HG03045 (cell line): ENCODE results near the gene CLTCL1.

Source experiments
- ATAC-seq: cut with Tn5 transposase; IDR thresholded peaks from one replicate; pipeline ENCODE4 v1.9.1; 2021; ENCODE audit warnings: mild to moderate bottlenecking, moderate library complexity; ENCODE audit not compliant: unreplicated experiment

CLTCL1 gene

DNA sequence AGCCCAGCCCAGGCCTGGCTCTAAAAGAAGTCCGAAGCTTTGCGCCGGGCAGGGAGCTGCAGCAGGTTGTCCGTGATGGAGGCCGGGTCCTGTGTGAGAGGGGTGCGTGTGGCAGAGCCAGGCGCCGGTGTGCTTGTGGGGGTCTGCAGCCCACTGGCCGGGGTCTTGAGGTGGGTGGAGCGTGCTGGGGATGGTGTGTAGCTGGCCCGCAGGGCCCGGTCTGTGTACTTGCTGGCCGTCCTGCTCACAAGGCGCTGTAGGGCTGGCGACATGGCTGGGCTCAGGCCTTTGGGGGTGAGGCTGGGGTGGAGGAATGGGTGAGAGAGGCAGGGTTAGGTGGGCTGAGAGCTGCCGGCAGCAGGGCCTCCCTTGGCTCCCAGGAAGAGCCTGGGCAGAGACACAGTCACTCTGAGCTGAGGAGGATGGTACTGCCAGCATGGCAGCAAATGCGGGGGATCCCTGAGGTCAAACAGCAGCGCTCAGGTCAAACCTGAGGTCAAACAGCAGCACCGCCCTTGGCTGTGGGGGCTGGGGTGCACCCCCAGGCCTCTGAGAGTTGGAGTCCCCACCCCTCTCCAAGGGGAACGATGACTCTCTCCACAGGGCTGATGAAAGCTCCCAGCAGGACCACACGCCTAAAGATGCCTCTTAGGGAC lies 157.2 kb downstream of the CLTCL1 start:
- no peak for ATAC-seq

DNA sequence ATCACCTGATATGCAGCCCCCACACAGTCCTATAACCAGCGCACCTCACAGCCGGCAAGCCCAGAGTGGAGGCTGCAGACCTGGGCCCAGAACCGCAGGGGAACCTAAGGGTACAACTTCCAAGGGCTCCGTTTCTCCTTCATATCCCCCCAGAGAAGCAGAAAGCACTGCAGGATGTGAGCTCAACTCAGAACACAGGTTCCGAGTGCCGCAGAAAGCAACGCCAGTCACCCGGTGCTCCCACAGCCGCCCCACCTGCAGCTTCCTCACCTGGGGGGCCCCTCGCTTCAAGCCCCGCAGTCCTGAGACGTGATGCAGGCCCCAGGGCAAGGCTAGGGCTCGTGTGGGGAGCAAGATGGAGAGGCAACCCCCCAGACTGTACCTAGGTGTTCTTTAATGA lies 158.0 kb downstream of the CLTCL1 start:
- no peak for ATAC-seq

DNA sequence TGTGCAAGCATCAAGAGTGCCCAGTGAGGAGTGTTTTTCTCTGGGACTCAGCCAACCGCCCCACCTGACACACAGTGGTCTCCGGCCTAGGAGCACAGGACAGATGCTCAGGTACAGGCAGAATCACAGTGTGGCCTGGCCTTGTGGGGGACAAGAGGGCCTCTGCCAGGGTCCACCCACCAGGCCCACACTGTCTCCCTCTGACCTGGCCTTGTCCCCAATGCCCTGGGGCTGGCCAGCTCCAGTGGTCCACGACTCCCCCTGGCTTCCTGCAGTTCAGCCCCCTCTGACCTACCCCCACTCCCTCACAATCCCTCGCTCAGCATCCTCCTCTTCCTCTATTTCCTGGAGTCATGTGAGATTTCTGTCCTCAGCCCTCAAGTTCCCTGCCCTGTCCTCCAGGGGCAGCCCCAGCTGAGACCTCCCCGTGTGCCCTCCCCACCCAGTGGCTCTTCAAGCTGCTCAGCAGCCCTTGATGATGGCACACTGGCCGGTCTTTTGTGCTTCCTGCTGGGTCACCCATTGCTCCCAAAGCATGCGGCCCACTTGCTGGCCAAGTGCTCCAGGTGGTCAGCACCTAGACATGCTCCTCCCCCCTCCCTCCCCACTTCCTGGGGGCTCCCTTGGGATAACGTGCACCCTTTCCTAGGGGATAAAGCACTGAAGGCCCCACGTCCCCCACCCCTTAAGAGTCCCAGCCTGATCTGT lies 158.7 kb downstream of the CLTCL1 start:
- ATAC-seq: no peak

DNA sequence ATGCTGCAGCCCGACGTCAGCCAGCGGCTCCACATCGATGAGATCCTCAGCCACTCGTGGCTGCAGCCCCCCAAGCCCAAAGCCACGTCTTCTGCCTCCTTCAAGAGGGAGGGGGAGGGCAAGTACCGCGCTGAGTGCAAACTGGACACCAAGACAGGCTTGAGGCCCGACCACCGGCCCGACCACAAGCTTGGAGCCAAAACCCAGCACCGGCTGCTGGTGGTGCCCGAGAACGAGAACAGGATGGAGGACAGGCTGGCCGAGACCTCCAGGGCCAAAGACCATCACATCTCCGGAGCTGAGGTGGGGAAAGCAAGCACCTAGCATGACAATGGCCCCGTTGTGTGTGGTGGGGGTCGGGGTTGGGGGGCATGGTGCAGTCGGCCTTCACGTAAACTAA lies 159.4 kb downstream of the CLTCL1 start:
- no peak for ATAC-seq

DNA sequence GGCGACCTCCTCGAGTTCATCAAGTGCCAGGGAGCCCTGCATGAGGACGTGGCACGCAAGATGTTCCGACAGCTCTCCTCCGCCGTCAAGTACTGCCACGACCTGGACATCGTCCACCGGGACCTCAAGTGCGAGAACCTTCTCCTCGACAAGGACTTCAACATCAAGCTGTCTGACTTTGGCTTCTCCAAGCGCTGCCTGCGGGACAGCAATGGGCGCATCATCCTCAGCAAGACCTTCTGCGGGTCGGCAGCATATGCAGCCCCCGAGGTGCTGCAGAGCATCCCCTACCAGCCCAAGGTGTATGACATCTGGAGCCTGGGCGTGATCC lies 159.9 kb downstream of the CLTCL1 start:
- ATAC-seq: no peak

DNA sequence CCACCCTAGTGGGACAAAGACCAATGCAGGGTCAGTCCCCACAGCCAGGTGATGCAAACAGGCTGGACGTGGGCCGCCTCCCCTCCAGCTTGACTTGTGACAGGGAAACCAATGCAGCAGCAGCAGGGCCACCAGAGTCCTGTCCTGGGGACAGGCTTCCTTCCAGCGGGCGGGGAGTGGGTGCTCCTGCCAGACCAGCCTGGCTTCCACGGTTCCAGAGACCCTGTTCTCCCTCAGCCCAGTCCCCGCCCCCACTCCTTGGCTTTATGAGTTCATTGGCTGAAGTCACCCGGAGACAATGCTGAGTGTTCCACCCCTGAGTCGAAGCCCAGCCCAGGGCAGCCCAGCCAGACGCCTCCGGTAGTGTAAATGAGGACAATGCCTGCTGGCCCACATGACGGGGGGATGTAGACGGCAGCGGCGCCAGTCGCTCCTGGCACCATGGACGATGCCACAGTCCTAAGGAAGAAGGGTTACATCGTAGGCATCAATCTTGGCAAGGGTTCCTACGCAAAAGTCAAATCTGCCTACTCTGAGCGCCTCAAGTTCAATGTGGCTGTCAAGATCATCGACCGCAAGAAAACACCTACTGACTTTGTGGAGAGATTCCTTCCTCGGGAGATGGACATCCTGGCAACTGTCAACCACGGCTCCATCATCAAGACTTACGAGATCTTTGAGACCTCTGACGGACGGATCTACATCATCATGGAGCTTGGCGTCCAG lies 160.4 kb downstream of the CLTCL1 start, which contains the start of gene TSSK2:
Gene TSSK2, plus strand, starts transcription at position 350 of the 726 bp plus-strand sequence. Its CDS starts 92 bp downstream, at position 442.
- ATAC-seq: no peak

DNA sequence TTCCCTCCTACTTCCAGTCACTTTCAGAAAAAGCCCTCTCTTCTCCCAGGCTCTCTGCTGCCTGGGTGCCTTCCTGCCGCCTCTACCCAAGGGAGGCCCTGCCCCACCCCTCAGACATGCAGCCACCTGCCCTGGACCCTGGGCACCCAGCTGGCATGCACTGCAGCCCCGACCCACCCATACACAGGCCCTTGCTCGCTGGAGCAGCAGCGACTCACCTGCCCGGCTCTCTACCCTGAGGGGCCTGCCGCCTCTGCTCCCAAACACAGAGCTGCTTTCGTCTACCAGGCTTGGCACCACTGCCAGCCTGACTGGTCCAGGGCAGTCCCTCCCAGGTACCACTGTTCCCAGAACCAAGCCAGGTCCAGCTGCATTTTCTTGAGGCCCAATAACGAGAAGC lies 161.6 kb downstream of the CLTCL1 start:
- ATAC-seq: no peak
